GM23338 (cell line): ENCODE results near the gene JAG2. TPM values are rescaled to one million over a fixed set of nuclear protein-coding genes. Genes with fewer than 3 reads are reported as not detected.

Source experiments
- ATAC-seq: fragments of 200-7000 bp; cut with Tn5 transposase; 3 replicates; pipeline ENCODE4 v1.9.1; 2020
- DNase-seq: peaks from one replicate; pipeline ENCODE4 v3.0.0-alpha.2; 2015; ENCODE audit warnings: low spot score
- H2AFZ ChIP-seq: fragments of 200-600 bp; sonication (generic); 2 replicates; pipeline ENCODE4 v1.8.0; 2016; ENCODE audit warnings: antibody characterized with exemption, mild to moderate bottlenecking, moderate library complexity
- H3F3A ChIP-seq: fragments of 200-600 bp; sonication (generic); replicated peaks from 2 replicates; pipeline ENCODE4 v1.8.0; 2017; ENCODE audit warnings: antibody characterized with exemption, mixed run types, low read depth
- H3K27ac ChIP-seq: fragments of 200-600 bp; sonication (generic); 2 replicates; pipeline ENCODE4 v1.6.1; 2016; ENCODE audit warnings: low read depth
- H3K27me3 ChIP-seq: fragments of 200-600 bp; sonication (generic); 2 replicates; pipeline ENCODE4 v1.8.0; 2016; ENCODE audit warnings: mild to moderate bottlenecking, mixed run types, moderate library complexity; ENCODE audit not compliant: insufficient read depth
- H3K36me3 ChIP-seq: fragments of 200-600 bp; sonication (generic); 2 replicates; pipeline ENCODE4 v1.8.0; 2016; ENCODE audit warnings: mild to moderate bottlenecking; ENCODE audit not compliant: insufficient read depth
- H3K4me1 ChIP-seq: fragments of 200-600 bp; sonication (generic); 2 replicates; pipeline ENCODE4 v1.8.0; 2016; ENCODE audit warnings: mild to moderate bottlenecking, moderate library complexity; ENCODE audit not compliant: insufficient read depth
- H3K4me2 ChIP-seq: fragments of 200-600 bp; sonication (generic); 2 replicates; pipeline ENCODE4 v1.7.1; 2017; ENCODE audit warnings: mixed run types
- H3K4me3 ChIP-seq: fragments of 200-600 bp; sonication (generic); 2 replicates; pipeline ENCODE4 v1.6.1; 2016; ENCODE audit warnings: mixed run types
- H3K79me2 ChIP-seq: fragments of 200-600 bp; sonication (generic); replicated peaks from 2 replicates; pipeline ENCODE4 v1.8.0; 2017; ENCODE audit warnings: mild to moderate bottlenecking; ENCODE audit not compliant: insufficient read depth
- H3K9me2 ChIP-seq: fragments of 200-600 bp; sonication (generic); 2 replicates; pipeline ENCODE4 v1.8.0; 2017; ENCODE audit not compliant: insufficient read depth
- H4K20me1 ChIP-seq: fragments of 200-600 bp; sonication (generic); replicated peaks from 2 replicates; pipeline ENCODE4 v1.8.0; 2017; ENCODE audit warnings: mild to moderate bottlenecking; ENCODE audit not compliant: insufficient read depth
- H3K27ac Mint-ChIP-seq: 2 replicates; pipeline ENCODE4 v1.8.0; 2020; ENCODE audit warnings: inconsistent platforms, mild to moderate bottlenecking, moderate library complexity, mixed read lengths
- H3K27me3 Mint-ChIP-seq: 3 replicates; pipeline ENCODE4 v1.8.0; 2022; ENCODE audit warnings: low read depth, mild to moderate bottlenecking, moderate library complexity, mixed read lengths, inconsistent platforms; ENCODE audit not compliant: insufficient read depth, poor library complexity
- H3K36me3 Mint-ChIP-seq: 3 replicates; pipeline ENCODE4 v1.8.0; 2021; ENCODE audit warnings: low read depth, mild to moderate bottlenecking, inconsistent platforms, moderate library complexity, mixed read lengths
- H3K4me1 Mint-ChIP-seq: 3 replicates; pipeline ENCODE4 v1.8.0; 2020; ENCODE audit warnings: mild to moderate bottlenecking, inconsistent platforms, mixed read lengths
- H3K4me3 Mint-ChIP-seq: 3 replicates; pipeline ENCODE4 v1.8.0; 2021; ENCODE audit warnings: moderate library complexity, mild to moderate bottlenecking, inconsistent platforms, mixed read lengths
- H3K9me3 Mint-ChIP-seq: 3 replicates; pipeline ENCODE4 v1.8.0; 2020; ENCODE audit warnings: moderate library complexity, mild to moderate bottlenecking, inconsistent platforms, mixed read lengths
- CREB1 ChIP-seq: fragments of 250-450 bp; sonication (Bioruptor Pico); IDR thresholded peaks from 2 replicates; pipeline ENCODE4 v1.5.0; 2020; ENCODE audit warnings: low read depth, mild to moderate bottlenecking, moderate library complexity
- EZH2phosphoT487 ChIP-seq: fragments of 200-600 bp; sonication (generic); IDR thresholded peaks from one replicate; pipeline ENCODE4 v1.8.1; 2018; ENCODE audit warnings: antibody characterized with exemption; ENCODE audit not compliant: unreplicated experiment
- NANOG ChIP-seq: IDR thresholded peaks from 2 replicates; pipeline ENCODE4 v1.6.1; 2016; ENCODE audit warnings: antibody characterized with exemption, borderline replicate concordance
- POLR2AphosphoS5 ChIP-seq: IDR thresholded peaks from 2 replicates; pipeline ENCODE4 v1.6.1; 2016; ENCODE audit warnings: antibody characterized with exemption, low read depth
- STAT1 ChIP-seq: IDR thresholded peaks from one replicate; pipeline ENCODE4 v1.6.1; 2016; ENCODE audit warnings: antibody characterized with exemption; ENCODE audit not compliant: unreplicated experiment
- ZNF114 ChIP-seq: fragments of 250-450 bp; sonication (Bioruptor Pico); IDR thresholded peaks from 2 replicates; pipeline ENCODE4 v1.5.0; 2020; ENCODE audit warnings: mild to moderate bottlenecking, moderate library complexity
- ZNF462 ChIP-seq: fragments of 250-450 bp; sonication (Bioruptor Pico); IDR thresholded peaks from 2 replicates; pipeline ENCODE4 v1.5.0; 2020; ENCODE audit warnings: mild to moderate bottlenecking, moderate library complexity
- polyA plus RNA-seq: library from polyadenylated mRNA; unstranded; fragments of >200 nt; fragmentation: Nextera tagmentation; extraction: Ambion mirVana; gene quantifications from 2 replicates; pipeline ENCODE4 v1.2.1, GENCODE V29; 2016
- total RNA-seq: library from RNA; depleted of rRNA; stranded (reverse); fragments of >200 nt; shearing (Covaris generic); gene quantifications from 2 replicates; pipeline ENCODE4 v1.2.3, GENCODE V29; 2014

JAG2 gene
- total and polyA plus RNA-seq, 2 experiments from 2014 or later, result 1.9 to 10.3 TPM

DNA sequence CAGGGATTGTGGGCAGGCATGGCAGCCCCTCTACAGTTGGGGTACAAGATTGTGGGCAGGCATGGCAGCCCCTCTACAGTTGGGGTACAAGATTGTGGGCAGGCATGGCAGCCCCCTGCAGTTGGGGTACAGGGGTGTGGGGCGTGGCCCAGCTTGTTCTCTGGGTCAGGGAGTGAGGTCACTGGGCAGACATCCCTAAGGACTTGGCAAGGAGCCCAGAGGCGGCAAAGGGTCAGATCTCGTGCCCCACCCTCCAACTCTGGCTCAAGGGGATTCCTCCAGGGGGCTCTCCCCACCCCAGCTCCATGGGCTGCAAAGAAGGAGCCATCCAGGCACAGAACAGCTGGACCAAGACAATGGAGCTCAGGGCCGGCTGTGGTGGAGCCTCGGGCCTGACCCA, 38.3 kb upstream of the JAG2 start:
- Histone ChIP-seq H3K4me2 (no peak overlapping the region), H2AFZ (no peak overlapping the region), H3K36me3 (no peaks in the 10 kb centered on the region), H3K79me2 (no peaks in the 10 kb centered on the region), H3K9me2 (no peaks in the 10 kb centered on the region), H3K4me1 (no peaks in the 10 kb centered on the region; the same call in 1 of the 2 replicates), H3K27me3 (no peaks in the 10 kb centered on the region), H3F3A (no peaks in the 10 kb centered on the region), H3K27ac (no peak overlapping the region), H4K20me1 (no peaks in the 10 kb centered on the region), H3K4me3 (no peak overlapping the region)
- DNase-seq (no peak), ATAC-seq (no peak)
- Mint-ChIP-seq H3K4me3 (no peak overlapping the region), H3K36me3 (no peaks in the 10 kb centered on the region), H3K9me3 (no peaks in the 10 kb centered on the region), H3K27ac (no peak overlapping the region), H3K4me1 (no peaks in the 10 kb centered on the region), H3K27me3 (peaks cover 8% of the 10 kb centered on the region)
- no peak for TF ChIP-seq CREB1
- no peak for TF ChIP-seq ZNF462
- TF ChIP-seq NANOG, result no peak

DNA sequence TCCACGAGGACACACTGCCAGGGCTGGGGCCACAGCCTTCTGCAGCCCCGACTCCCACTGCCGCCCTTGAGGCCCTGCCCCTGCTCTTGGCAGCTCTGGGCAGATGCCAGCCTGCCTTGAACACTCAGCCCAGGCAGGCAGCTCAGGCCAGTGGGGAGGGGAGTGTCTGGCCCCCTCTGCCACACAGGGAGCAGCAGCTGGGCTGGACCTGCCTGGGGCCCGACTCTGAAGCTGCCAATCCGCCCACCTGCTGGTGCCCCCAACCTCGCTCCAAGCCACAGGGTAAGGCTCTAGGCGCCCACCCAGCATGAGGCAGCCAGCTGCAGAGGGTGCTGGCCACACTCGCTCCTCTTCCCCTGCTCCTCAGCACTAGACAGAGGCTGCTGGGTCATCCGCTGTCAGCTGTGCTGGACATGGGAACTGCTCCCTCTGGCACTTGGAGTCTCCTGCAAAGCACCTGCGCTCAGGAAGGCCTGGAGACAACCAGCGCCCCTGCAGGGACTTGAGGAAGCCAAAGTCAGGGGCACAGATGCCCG, 37.2 kb upstream of the JAG2 start:
- H3K27ac ChIP-seq, result no peak overlapping the region
- no peaks in the 10 kb centered on the region for H3K79me2 ChIP-seq
- no peak overlapping the region for H3K27ac Mint-ChIP-seq
- H3K4me1 Mint-ChIP-seq, result no peaks in the 10 kb centered on the region
- H3K27me3 Mint-ChIP-seq, result peaks cover 9% of the 10 kb centered on the region
- no peaks in the 10 kb centered on the region for H3K36me3 ChIP-seq
- H3K9me2 ChIP-seq, result no peaks in the 10 kb centered on the region
- H3K9me3 Mint-ChIP-seq, result no peaks in the 10 kb centered on the region
- ATAC-seq, result no peak
- no peaks in the 10 kb centered on the region for H3K36me3 Mint-ChIP-seq
- H3K4me3 ChIP-seq, result no peak overlapping the region
- no peak for DNase-seq
- H3K4me1 ChIP-seq, result no peaks in the 10 kb centered on the region; the same call in 1 of the 2 replicates
- H3K4me3 Mint-ChIP-seq, result no peak overlapping the region
- no peaks in the 10 kb centered on the region for H4K20me1 ChIP-seq
- no peak overlapping the region for H2AFZ ChIP-seq
- H3K27me3 ChIP-seq, result no peaks in the 10 kb centered on the region
- no peak overlapping the region for H3K4me2 ChIP-seq
- H3F3A ChIP-seq, result no peaks in the 10 kb centered on the region
- no peak for TF ChIP-seq STAT1
- TF ChIP-seq ZNF462, result no peak
- TF ChIP-seq EZH2phosphoT487, result no peak
- no peak for TF ChIP-seq ZNF114 (CRISPR knock-in tag)
- no peak for TF ChIP-seq POLR2AphosphoS5
